SK-N-SH (cell line): Measurements from ENCODE around the gene OBSCN. TPM values are rescaled to one million over a fixed set of nuclear protein-coding genes. Genes with fewer than 3 reads are reported as not detected.

Source experiments
- CTCF ChIA-PET: fragments of 300-600, 350-600 bp; formaldehyde crosslinking; extraction: SDS; loops from one replicate; lab custom pipeline; 2021; lab: Yijun Ruan, JAX
- POLR2A ChIA-PET: fragments of 350-600 bp; sonication (Branson Sonifier 250); formaldehyde crosslinking; extraction: SDS; loops from one replicate; lab custom pipeline; 2020; ENCODE audit warnings: antibody characterized with exemption, inconsistent platforms; lab: Yijun Ruan, JAX
- DNase-seq: peaks from one replicate; pipeline ENCODE4 v3.0.0; 2012
- H2AFZ ChIP-seq: fragments of 200-600 bp; sonication (generic); 2 replicates; pipeline ENCODE4 v1.8.1; 2016; ENCODE audit warnings: antibody characterized with exemption, mild to moderate bottlenecking, low read depth
- H3F3A ChIP-seq: fragments of 200-600 bp; sonication (generic); replicated peaks from 2 replicates; pipeline ENCODE3; 2016; ENCODE audit warnings: antibody characterized with exemption, mild to moderate bottlenecking; ENCODE audit not compliant: insufficient read depth
- H3K27ac ChIP-seq, 2 experiments: fragments of 200-500 bp in 1 of 2; fragments of 200-600 bp in 1 of 2; sonication (Bioruptor generic) in 1 of 2; sonication (generic), shearing (Covaris generic) in 1 of 2; 2 replicates each; pipeline versions ENCODE4 v1.5.1 to v1.6.1; 2014 to 2016; ENCODE audit warnings: low read depth in 2 of 2, inconsistent platforms in 1 of 2, low read length in 1 of 2, mild to moderate bottlenecking in 1 of 2, mixed read lengths in 1 of 2
- H3K27me3 ChIP-seq: fragments of 200-600 bp; sonication (generic), shearing (Covaris generic); 2 replicates; pipeline ENCODE4 v1.6.1; 2016; ENCODE audit warnings: mixed run types; ENCODE audit not compliant: insufficient read depth
- H3K36me3 ChIP-seq, 2 experiments: fragments of 200-500 bp in 1 of 2; fragments of 200-600 bp in 1 of 2; sonication (Bioruptor generic) in 1 of 2; sonication (generic) in 1 of 2; replicated peaks in 1 of 2; 2 replicates each; pipeline versions ENCODE3 to v1.5.1; 2014 to 2016; ENCODE audit warnings: low read length in 1 of 2, mild to moderate bottlenecking in 1 of 2; ENCODE audit not compliant: insufficient read depth in 2 of 2, control insufficient read depth in 1 of 2
- H3K4me1 ChIP-seq, 2 experiments: fragments of 200-500 bp in 1 of 2; fragments of 200-600 bp in 1 of 2; sonication (Bioruptor generic) in 1 of 2; sonication (generic), shearing (Covaris generic) in 1 of 2; 2 replicates each; pipeline versions ENCODE4 v1.5.1 to v1.6.1; 2014 to 2016; ENCODE audit warnings: low read depth in 1 of 2, low read length in 1 of 2, mixed run types in 1 of 2; ENCODE audit not compliant: insufficient read depth in 2 of 2, control insufficient read depth in 1 of 2
- H3K4me2 ChIP-seq: fragments of 200-600 bp; sonication (generic), shearing (Covaris generic); 2 replicates; pipeline ENCODE4 v1.6.1; 2017; ENCODE audit warnings: mixed run types
- H3K4me3 ChIP-seq, 2 experiments: fragments of 200-500 bp in 1 of 2; fragments of 200-600 bp in 1 of 2; sonication (Bioruptor generic) in 1 of 2; sonication (generic), shearing (Covaris generic) in 1 of 2; 2 replicates each; pipeline versions ENCODE4 v1.5.1 to v1.8.1; 2014 to 2016; ENCODE audit warnings: low read depth in 2 of 2, inconsistent platforms in 1 of 2, low read length in 1 of 2, mild to moderate bottlenecking in 1 of 2, mixed read lengths in 1 of 2, moderate library complexity in 1 of 2
- H3K79me2 ChIP-seq: fragments of 200-600 bp; sonication (generic); 2 replicates; pipeline ENCODE4 v1.8.1; 2017; ENCODE audit warnings: mild to moderate bottlenecking; ENCODE audit not compliant: insufficient read depth
- H3K9ac ChIP-seq: fragments of 200-600 bp; sonication (generic); 2 replicates; pipeline ENCODE4 v1.6.1; 2017; ENCODE audit warnings: mixed run types
- H3K9me2 ChIP-seq: fragments of 200-600 bp; sonication (generic); 2 replicates; pipeline ENCODE4 v1.6.1; 2017; ENCODE audit warnings: mixed run types
- H3K9me3 ChIP-seq: fragments of 200-600 bp; sonication (generic); 2 replicates; pipeline ENCODE4 v1.6.1; 2017; ENCODE audit warnings: mixed run types, mild to moderate bottlenecking, moderate library complexity
- H4K20me1 ChIP-seq: fragments of 200-600 bp; sonication (generic); 2 replicates; pipeline ENCODE4 v1.6.1; 2017; ENCODE audit warnings: mild to moderate bottlenecking, mixed run types; ENCODE audit not compliant: insufficient read depth
- CHD2 ChIP-seq: fragments of 150-350 bp; IDR thresholded peaks from 2 replicates; pipeline ENCODE4 v1.6.1; 2018; ENCODE audit warnings: low read length; ENCODE audit not compliant: partially characterized antibody
- ELF1 ChIP-seq: IDR thresholded peaks from 2 replicates; pipeline ENCODE4 v1.4.0; 2012
- FOSL2 ChIP-seq: IDR thresholded peaks from 2 replicates; pipeline ENCODE4 v1.4.0; 2012; ENCODE audit warnings: low read depth, mild to moderate bottlenecking, moderate library complexity, borderline replicate concordance
- GATA2 ChIP-seq: sonication (generic); formaldehyde crosslinking; IDR thresholded peaks from 2 replicates; pipeline ENCODE4 v1.5.0; 2020; ENCODE audit warnings: mild to moderate bottlenecking, missing genetic modification reagents
- JUND ChIP-seq: IDR thresholded peaks from 2 replicates; pipeline ENCODE4 v1.4.0; 2012
- MEF2A ChIP-seq: IDR thresholded peaks from 2 replicates; pipeline ENCODE4 v1.4.0; 2012; ENCODE audit warnings: low read depth, borderline replicate concordance
- NFIC ChIP-seq: IDR thresholded peaks from 2 replicates; pipeline ENCODE4 v1.4.0; 2012; ENCODE audit warnings: borderline replicate concordance
- NRF1 ChIP-seq: IDR thresholded peaks from 2 replicates; pipeline ENCODE4 v1.6.1; 2012; ENCODE audit warnings: low read depth, mild to moderate bottlenecking, low read length
- POLR2AphosphoS5 ChIP-seq: IDR thresholded peaks from 2 replicates; pipeline ENCODE4 v1.6.1; 2012; ENCODE audit warnings: low read depth, low read length
- RAD21 ChIP-seq: IDR thresholded peaks from 2 replicates; pipeline ENCODE4 v1.6.1; 2012; ENCODE audit warnings: mild to moderate bottlenecking, low read length
- RXRA ChIP-seq: IDR thresholded peaks from 2 replicates; pipeline ENCODE4 v1.4.0; 2012; ENCODE audit warnings: low read depth, mild to moderate bottlenecking, borderline replicate concordance
- SIN3A ChIP-seq: IDR thresholded peaks from 2 replicates; pipeline ENCODE4 v1.6.1; 2012; ENCODE audit warnings: low read depth, mild to moderate bottlenecking, low read length, moderate library complexity, borderline replicate concordance
- SMC3 ChIP-seq: IDR thresholded peaks from 2 replicates; pipeline ENCODE4 v1.6.1; 2012; ENCODE audit warnings: low read depth, low read length, improper control_type of control experiment
- TEAD4 ChIP-seq: IDR thresholded peaks from 2 replicates; pipeline ENCODE4 v1.4.0; 2012; ENCODE audit warnings: mild to moderate bottlenecking, borderline replicate concordance; ENCODE audit not compliant: insufficient read depth
- YY1 ChIP-seq: IDR thresholded peaks from 2 replicates; pipeline ENCODE4 v1.4.0; 2012; ENCODE audit warnings: low read depth, mild to moderate bottlenecking
- WGBS: methylation state at CpG from one replicate; pipeline ENCODE4 v1.1.6; 2017; ENCODE audit warnings: low lambda C conversion rate; 5-methylcytosine and 5-hydroxymethylcytosine counted together
- polyA plus RNA-seq, 3 experiments: library from polyadenylated mRNA; depleted of rRNA; stranded (reverse); fragments of >200 nt; gene quantifications; 2 replicates each; pipeline ENCODE4 v1.2.3, GENCODE V29; 2012
- TF ChIP-seq, protein P1 (sequence below): IDR thresholded peaks from 2 replicates; pipeline ENCODE4 v1.4.0; 2012; ENCODE audit warnings: low read depth, borderline replicate concordance
- TF ChIP-seq, protein P2 (sequence below): fragments of 200-600 bp; sonication (generic); IDR thresholded peaks from 2 replicates; pipeline ENCODE4 v1.6.1; 2017; ENCODE audit warnings: antibody characterized with exemption, mild to moderate bottlenecking, moderate library complexity

The OBSCN gene
- polyA plus RNA-seq, 1 of the 3 experiments (the other 2 are of a cell fraction), result 4.0 TPM

- TF ChIP-seq MEF2A, result no peak
- no peak for TF ChIP-seq NRF1
- no peak for TF ChIP-seq YY1
- TF ChIP-seq GATA2 (CRISPR knock-in tag), result no peak
These were observed 189.2 kb downstream of the OBSCN start (continued) for GRCh38 chr1:228396770-228397662.

- Histone ChIP-seq H3K27ac (no peak overlapping the region; a peak in 1 of 4 replicates), H3K9me2 (no peaks in the 10 kb centered on the region), H3K79me2 (peaks cover 36% of the 10 kb centered on the region), H3K4me3 (no peak overlapping the region), H3F3A (no peaks in the 10 kb centered on the region), H3K9ac (no peak overlapping the region), H3K4me1 (peaks cover 0 to 2% of the 10 kb centered on the region in 2 experiments; a peak in 2 of 4 replicates), H3K27me3 (no peaks in the 10 kb centered on the region), H3K9me3 (no peaks in the 10 kb centered on the region), H3K36me3 (peaks cover 0 to 73% of the 10 kb centered on the region in 2 experiments), H3K4me2 (no peak overlapping the region), H4K20me1 (peaks cover 41% of the 10 kb centered on the region), H2AFZ (no peak overlapping the region)
- no peak for DNase-seq
- ChIA-PET POLR2A (no interaction called here), CTCF (no interaction called here)
- WGBS, result 98% methylated on average over 5 of the region's 6 CpGs
- TF ChIP-seq RXRA, result no peak
- TF ChIP-seq SMC3, result no peak
- TF ChIP-seq RAD21, result no peak
- TF ChIP-seq GATA2 (CRISPR knock-in tag), result no peak
- no peak for TF ChIP-seq FOSL2
- TF ChIP-seq, protein P1, sequence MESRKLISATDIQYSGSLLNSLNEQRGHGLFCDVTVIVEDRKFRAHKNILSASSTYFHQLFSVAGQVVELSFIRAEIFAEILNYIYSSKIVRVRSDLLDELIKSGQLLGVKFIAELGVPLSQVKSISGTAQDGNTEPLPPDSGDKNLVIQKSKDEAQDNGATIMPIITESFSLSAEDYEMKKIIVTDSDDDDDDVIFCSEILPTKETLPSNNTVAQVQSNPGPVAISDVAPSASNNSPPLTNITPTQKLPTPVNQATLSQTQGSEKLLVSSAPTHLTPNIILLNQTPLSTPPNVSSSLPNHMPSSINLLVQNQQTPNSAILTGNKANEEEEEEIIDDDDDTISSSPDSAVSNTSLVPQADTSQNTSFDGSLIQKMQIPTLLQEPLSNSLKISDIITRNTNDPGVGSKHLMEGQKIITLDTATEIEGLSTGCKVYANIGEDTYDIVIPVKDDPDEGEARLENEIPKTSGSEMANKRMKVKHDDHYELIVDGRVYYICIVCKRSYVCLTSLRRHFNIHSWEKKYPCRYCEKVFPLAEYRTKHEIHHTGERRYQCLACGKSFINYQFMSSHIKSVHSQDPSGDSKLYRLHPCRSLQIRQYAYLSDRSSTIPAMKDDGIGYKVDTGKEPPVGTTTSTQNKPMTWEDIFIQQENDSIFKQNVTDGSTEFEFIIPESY, result no peak
- no peak for TF ChIP-seq JUND
- TF ChIP-seq SIN3A, result no peak
- no peak for TF ChIP-seq CHD2
- TF ChIP-seq NRF1, result no peak
- no peak for TF ChIP-seq NFIC
- no peak for TF ChIP-seq ELF1
- TF ChIP-seq, protein P2, sequence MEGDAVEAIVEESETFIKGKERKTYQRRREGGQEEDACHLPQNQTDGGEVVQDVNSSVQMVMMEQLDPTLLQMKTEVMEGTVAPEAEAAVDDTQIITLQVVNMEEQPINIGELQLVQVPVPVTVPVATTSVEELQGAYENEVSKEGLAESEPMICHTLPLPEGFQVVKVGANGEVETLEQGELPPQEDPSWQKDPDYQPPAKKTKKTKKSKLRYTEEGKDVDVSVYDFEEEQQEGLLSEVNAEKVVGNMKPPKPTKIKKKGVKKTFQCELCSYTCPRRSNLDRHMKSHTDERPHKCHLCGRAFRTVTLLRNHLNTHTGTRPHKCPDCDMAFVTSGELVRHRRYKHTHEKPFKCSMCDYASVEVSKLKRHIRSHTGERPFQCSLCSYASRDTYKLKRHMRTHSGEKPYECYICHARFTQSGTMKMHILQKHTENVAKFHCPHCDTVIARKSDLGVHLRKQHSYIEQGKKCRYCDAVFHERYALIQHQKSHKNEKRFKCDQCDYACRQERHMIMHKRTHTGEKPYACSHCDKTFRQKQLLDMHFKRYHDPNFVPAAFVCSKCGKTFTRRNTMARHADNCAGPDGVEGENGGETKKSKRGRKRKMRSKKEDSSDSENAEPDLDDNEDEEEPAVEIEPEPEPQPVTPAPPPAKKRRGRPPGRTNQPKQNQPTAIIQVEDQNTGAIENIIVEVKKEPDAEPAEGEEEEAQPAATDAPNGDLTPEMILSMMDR, result no peak
- no peak for TF ChIP-seq POLR2AphosphoS5
- no peak for TF ChIP-seq TEAD4
These were observed 190.1 kb downstream of the OBSCN start for GRCh38 chr1:228397966-228398365.
